ENCODE measurements around the gene ABCA10.

DNA sequence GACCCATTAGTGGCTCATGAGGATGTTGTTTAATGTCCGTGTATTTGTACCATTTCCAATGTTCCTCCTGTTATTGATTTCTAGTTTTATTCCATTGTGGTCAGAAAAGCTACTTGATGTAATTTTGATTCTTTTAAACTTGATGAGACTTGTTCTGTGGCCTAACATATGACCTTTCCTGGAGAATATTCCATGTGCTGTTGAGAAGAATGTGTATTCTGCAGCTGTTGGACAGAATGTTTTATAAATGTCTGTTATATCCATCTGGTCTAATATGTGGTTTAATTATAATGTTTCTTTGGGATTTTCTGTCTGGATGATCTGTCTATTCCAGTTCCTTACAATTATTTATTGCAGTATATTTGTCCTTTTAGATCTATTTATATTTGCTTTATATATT, 2.9 kb upstream of the ABCA10 start:
- TF ChIP-seq POLR2A (IDR thresholded peaks at IDR 0.05; ENCODE audit: low read length) (no peak), EP300 (IDR thresholded peaks at IDR 0.05) (no peak), CEBPB (IDR thresholded peaks at IDR 0.05) (no peak), JUN (IDR thresholded peaks at IDR 0.05) (no peak), CBX2 (IDR thresholded peaks at IDR 0.05; ENCODE audit: borderline replicate concordance, low read depth) (no peak), GATA3 (IDR thresholded peaks at IDR 0.05; ENCODE audit: borderline replicate concordance) (no peak)
- TF ChIP-seq, protein P1, sequence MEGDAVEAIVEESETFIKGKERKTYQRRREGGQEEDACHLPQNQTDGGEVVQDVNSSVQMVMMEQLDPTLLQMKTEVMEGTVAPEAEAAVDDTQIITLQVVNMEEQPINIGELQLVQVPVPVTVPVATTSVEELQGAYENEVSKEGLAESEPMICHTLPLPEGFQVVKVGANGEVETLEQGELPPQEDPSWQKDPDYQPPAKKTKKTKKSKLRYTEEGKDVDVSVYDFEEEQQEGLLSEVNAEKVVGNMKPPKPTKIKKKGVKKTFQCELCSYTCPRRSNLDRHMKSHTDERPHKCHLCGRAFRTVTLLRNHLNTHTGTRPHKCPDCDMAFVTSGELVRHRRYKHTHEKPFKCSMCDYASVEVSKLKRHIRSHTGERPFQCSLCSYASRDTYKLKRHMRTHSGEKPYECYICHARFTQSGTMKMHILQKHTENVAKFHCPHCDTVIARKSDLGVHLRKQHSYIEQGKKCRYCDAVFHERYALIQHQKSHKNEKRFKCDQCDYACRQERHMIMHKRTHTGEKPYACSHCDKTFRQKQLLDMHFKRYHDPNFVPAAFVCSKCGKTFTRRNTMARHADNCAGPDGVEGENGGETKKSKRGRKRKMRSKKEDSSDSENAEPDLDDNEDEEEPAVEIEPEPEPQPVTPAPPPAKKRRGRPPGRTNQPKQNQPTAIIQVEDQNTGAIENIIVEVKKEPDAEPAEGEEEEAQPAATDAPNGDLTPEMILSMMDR (IDR thresholded peaks at IDR 0.05) = no peak
